GM23338 (cell line): ENCODE data around the gene NFAT5. TPM values are rescaled to one million over a fixed set of nuclear protein-coding genes. Genes with fewer than 3 reads are reported as not detected.

Experiments used
- ATAC-seq: fragments of 200-7000 bp; cut with Tn5 transposase; 3 replicates; pipeline ENCODE4 v1.9.1; 2020
- DNase-seq: peaks from one replicate; pipeline ENCODE4 v3.0.0-alpha.2; 2015; ENCODE audit warnings: low spot score
- H2AFZ ChIP-seq: fragments of 200-600 bp; sonication (generic); 2 replicates; pipeline ENCODE4 v1.8.0; 2016; ENCODE audit warnings: antibody characterized with exemption, mild to moderate bottlenecking, moderate library complexity
- H3F3A ChIP-seq: fragments of 200-600 bp; sonication (generic); replicated peaks from 2 replicates; pipeline ENCODE4 v1.8.0; 2017; ENCODE audit warnings: antibody characterized with exemption, mixed run types, low read depth
- H3K27ac ChIP-seq: fragments of 200-600 bp; sonication (generic); 2 replicates; pipeline ENCODE4 v1.6.1; 2016; ENCODE audit warnings: low read depth
- H3K27me3 ChIP-seq: fragments of 200-600 bp; sonication (generic); 2 replicates; pipeline ENCODE4 v1.8.0; 2016; ENCODE audit warnings: mild to moderate bottlenecking, mixed run types, moderate library complexity; ENCODE audit not compliant: insufficient read depth
- H3K36me3 ChIP-seq: fragments of 200-600 bp; sonication (generic); 2 replicates; pipeline ENCODE4 v1.8.0; 2016; ENCODE audit warnings: mild to moderate bottlenecking; ENCODE audit not compliant: insufficient read depth
- H3K4me1 ChIP-seq: fragments of 200-600 bp; sonication (generic); 2 replicates; pipeline ENCODE4 v1.8.0; 2016; ENCODE audit warnings: mild to moderate bottlenecking, moderate library complexity; ENCODE audit not compliant: insufficient read depth
- H3K4me2 ChIP-seq: fragments of 200-600 bp; sonication (generic); 2 replicates; pipeline ENCODE4 v1.7.1; 2017; ENCODE audit warnings: mixed run types
- H3K4me3 ChIP-seq: fragments of 200-600 bp; sonication (generic); 2 replicates; pipeline ENCODE4 v1.6.1; 2016; ENCODE audit warnings: mixed run types
- H3K79me2 ChIP-seq: fragments of 200-600 bp; sonication (generic); replicated peaks from 2 replicates; pipeline ENCODE4 v1.8.0; 2017; ENCODE audit warnings: mild to moderate bottlenecking; ENCODE audit not compliant: insufficient read depth
- H3K9me2 ChIP-seq: fragments of 200-600 bp; sonication (generic); 2 replicates; pipeline ENCODE4 v1.8.0; 2017; ENCODE audit not compliant: insufficient read depth
- H4K20me1 ChIP-seq: fragments of 200-600 bp; sonication (generic); replicated peaks from 2 replicates; pipeline ENCODE4 v1.8.0; 2017; ENCODE audit warnings: mild to moderate bottlenecking; ENCODE audit not compliant: insufficient read depth
- H3K27ac Mint-ChIP-seq: 2 replicates; pipeline ENCODE4 v1.8.0; 2020; ENCODE audit warnings: inconsistent platforms, mild to moderate bottlenecking, moderate library complexity, mixed read lengths
- H3K27me3 Mint-ChIP-seq: 3 replicates; pipeline ENCODE4 v1.8.0; 2022; ENCODE audit warnings: low read depth, mild to moderate bottlenecking, moderate library complexity, mixed read lengths, inconsistent platforms; ENCODE audit not compliant: insufficient read depth, poor library complexity
- H3K36me3 Mint-ChIP-seq: 3 replicates; pipeline ENCODE4 v1.8.0; 2021; ENCODE audit warnings: low read depth, mild to moderate bottlenecking, inconsistent platforms, moderate library complexity, mixed read lengths
- H3K4me1 Mint-ChIP-seq: 3 replicates; pipeline ENCODE4 v1.8.0; 2020; ENCODE audit warnings: mild to moderate bottlenecking, inconsistent platforms, mixed read lengths
- H3K4me3 Mint-ChIP-seq: 3 replicates; pipeline ENCODE4 v1.8.0; 2021; ENCODE audit warnings: moderate library complexity, mild to moderate bottlenecking, inconsistent platforms, mixed read lengths
- H3K9me3 Mint-ChIP-seq: 3 replicates; pipeline ENCODE4 v1.8.0; 2020; ENCODE audit warnings: moderate library complexity, mild to moderate bottlenecking, inconsistent platforms, mixed read lengths
- CREB1 ChIP-seq: fragments of 250-450 bp; sonication (Bioruptor Pico); IDR thresholded peaks from 2 replicates; pipeline ENCODE4 v1.5.0; 2020; ENCODE audit warnings: low read depth, mild to moderate bottlenecking, moderate library complexity
- EZH2 ChIP-seq: fragments of 200-600 bp; sonication (generic); IDR thresholded peaks from one replicate; pipeline ENCODE4 v1.8.0; 2017; ENCODE audit warnings: antibody characterized with exemption, mild to moderate bottlenecking, low read depth; ENCODE audit not compliant: unreplicated experiment
- EZH2phosphoT487 ChIP-seq: fragments of 200-600 bp; sonication (generic); IDR thresholded peaks from one replicate; pipeline ENCODE4 v1.8.1; 2018; ENCODE audit warnings: antibody characterized with exemption; ENCODE audit not compliant: unreplicated experiment
- JUNB ChIP-seq: IDR thresholded peaks from one replicate; pipeline ENCODE4 v1.6.1; 2016; ENCODE audit warnings: antibody characterized with exemption; ENCODE audit not compliant: unreplicated experiment
- NANOG ChIP-seq: IDR thresholded peaks from 2 replicates; pipeline ENCODE4 v1.6.1; 2016; ENCODE audit warnings: antibody characterized with exemption, borderline replicate concordance
- POLR2AphosphoS5 ChIP-seq: IDR thresholded peaks from 2 replicates; pipeline ENCODE4 v1.6.1; 2016; ENCODE audit warnings: antibody characterized with exemption, low read depth
- STAT1 ChIP-seq: IDR thresholded peaks from one replicate; pipeline ENCODE4 v1.6.1; 2016; ENCODE audit warnings: antibody characterized with exemption; ENCODE audit not compliant: unreplicated experiment
- ZNF114 ChIP-seq: fragments of 250-450 bp; sonication (Bioruptor Pico); IDR thresholded peaks from 2 replicates; pipeline ENCODE4 v1.5.0; 2020; ENCODE audit warnings: mild to moderate bottlenecking, moderate library complexity
- ZNF331 ChIP-seq: fragments of 250-450 bp; sonication (Bioruptor Pico); IDR thresholded peaks from 2 replicates; pipeline ENCODE4 v1.5.0; 2020; ENCODE audit warnings: low read depth, mild to moderate bottlenecking, moderate library complexity
- ZNF462 ChIP-seq: fragments of 250-450 bp; sonication (Bioruptor Pico); IDR thresholded peaks from 2 replicates; pipeline ENCODE4 v1.5.0; 2020; ENCODE audit warnings: mild to moderate bottlenecking, moderate library complexity
- polyA plus RNA-seq: library from polyadenylated mRNA; unstranded; fragments of >200 nt; fragmentation: Nextera tagmentation; extraction: Ambion mirVana; gene quantifications from 2 replicates; pipeline ENCODE4 v1.2.1, GENCODE V29; 2016
- total RNA-seq: library from RNA; depleted of rRNA; stranded (reverse); fragments of >200 nt; shearing (Covaris generic); gene quantifications from 2 replicates; pipeline ENCODE4 v1.2.3, GENCODE V29; 2014
- TF ChIP-seq, protein P1 (sequence below), 2 experiments: fragments of 200-600 bp in 1 of 2; sonication (generic) in 1 of 2; conservative IDR thresholded peaks; 2 replicates each; pipeline versions ENCODE4 v1.5.1 to v1.6.1; 2016 to 2017; ENCODE audit warnings: antibody characterized with exemption in 2 of 2, low read depth in 2 of 2, mild to moderate bottlenecking in 2 of 2, moderate library complexity in 1 of 2
- TF ChIP-seq, protein P2 (sequence below): IDR thresholded peaks from one replicate; pipeline ENCODE4 v1.6.1; 2018; ENCODE audit warnings: antibody characterized with exemption; ENCODE audit not compliant: unreplicated experiment
- TF ChIP-seq, protein P3 (sequence below): IDR thresholded peaks from 2 replicates; pipeline ENCODE4 v1.6.1; 2016; ENCODE audit warnings: antibody characterized with exemption

Gene NFAT5
- total and polyA plus RNA-seq, 2 experiments from 2014 or later: 10.6 to 27.0 TPM

GRCh38 chr16:69537706-69538080 is 28.1 kb upstream of the NFAT5 start:
- no peak overlapping the region for H3K4me3 Mint-ChIP-seq
- Histone ChIP-seq H4K20me1 (no peaks in the 10 kb centered on the region), H3F3A (no peaks in the 10 kb centered on the region), H3K4me1 (no peaks in the 10 kb centered on the region), H3K79me2 (no peaks in the 10 kb centered on the region), H3K27ac (no peak overlapping the region), H2AFZ (peak overlapping the region; percentile 60; the same call in 1 of the 2 replicates), H3K36me3 (no peaks in the 10 kb centered on the region), H3K4me2 (no peak overlapping the region), H3K4me3 (no peak overlapping the region), H3K27me3 (no peaks in the 10 kb centered on the region), H3K9me2 (no peaks in the 10 kb centered on the region)
- no peaks in the 10 kb centered on the region for H3K9me3 Mint-ChIP-seq
- H3K27ac Mint-ChIP-seq: no peak overlapping the region
- H3K36me3 Mint-ChIP-seq: no peaks in the 10 kb centered on the region
- H3K4me1 Mint-ChIP-seq: peaks cover 9% of the 10 kb centered on the region
- DNase-seq: no peak
- no peaks in the 10 kb centered on the region for H3K27me3 Mint-ChIP-seq
- no peak for ATAC-seq
- TF ChIP-seq STAT1 (no peak), ZNF462 (CRISPR knock-in tag) (no peak), JUNB (no peak), EZH2phosphoT487 (no peak), POLR2AphosphoS5 (no peak), EZH2 (no peak), CREB1 (CRISPR knock-in tag) (no peak), ZNF114 (CRISPR knock-in tag) (no peak), ZNF331 (CRISPR knock-in tag) (no peak), NANOG (no peak)
- TF ChIP-seq, protein P1, sequence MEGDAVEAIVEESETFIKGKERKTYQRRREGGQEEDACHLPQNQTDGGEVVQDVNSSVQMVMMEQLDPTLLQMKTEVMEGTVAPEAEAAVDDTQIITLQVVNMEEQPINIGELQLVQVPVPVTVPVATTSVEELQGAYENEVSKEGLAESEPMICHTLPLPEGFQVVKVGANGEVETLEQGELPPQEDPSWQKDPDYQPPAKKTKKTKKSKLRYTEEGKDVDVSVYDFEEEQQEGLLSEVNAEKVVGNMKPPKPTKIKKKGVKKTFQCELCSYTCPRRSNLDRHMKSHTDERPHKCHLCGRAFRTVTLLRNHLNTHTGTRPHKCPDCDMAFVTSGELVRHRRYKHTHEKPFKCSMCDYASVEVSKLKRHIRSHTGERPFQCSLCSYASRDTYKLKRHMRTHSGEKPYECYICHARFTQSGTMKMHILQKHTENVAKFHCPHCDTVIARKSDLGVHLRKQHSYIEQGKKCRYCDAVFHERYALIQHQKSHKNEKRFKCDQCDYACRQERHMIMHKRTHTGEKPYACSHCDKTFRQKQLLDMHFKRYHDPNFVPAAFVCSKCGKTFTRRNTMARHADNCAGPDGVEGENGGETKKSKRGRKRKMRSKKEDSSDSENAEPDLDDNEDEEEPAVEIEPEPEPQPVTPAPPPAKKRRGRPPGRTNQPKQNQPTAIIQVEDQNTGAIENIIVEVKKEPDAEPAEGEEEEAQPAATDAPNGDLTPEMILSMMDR (conservative IDR thresholded peaks at IDR 0.05; ENCODE audit: low read depth in 2 of 2): no peak
- TF ChIP-seq, protein P2, sequence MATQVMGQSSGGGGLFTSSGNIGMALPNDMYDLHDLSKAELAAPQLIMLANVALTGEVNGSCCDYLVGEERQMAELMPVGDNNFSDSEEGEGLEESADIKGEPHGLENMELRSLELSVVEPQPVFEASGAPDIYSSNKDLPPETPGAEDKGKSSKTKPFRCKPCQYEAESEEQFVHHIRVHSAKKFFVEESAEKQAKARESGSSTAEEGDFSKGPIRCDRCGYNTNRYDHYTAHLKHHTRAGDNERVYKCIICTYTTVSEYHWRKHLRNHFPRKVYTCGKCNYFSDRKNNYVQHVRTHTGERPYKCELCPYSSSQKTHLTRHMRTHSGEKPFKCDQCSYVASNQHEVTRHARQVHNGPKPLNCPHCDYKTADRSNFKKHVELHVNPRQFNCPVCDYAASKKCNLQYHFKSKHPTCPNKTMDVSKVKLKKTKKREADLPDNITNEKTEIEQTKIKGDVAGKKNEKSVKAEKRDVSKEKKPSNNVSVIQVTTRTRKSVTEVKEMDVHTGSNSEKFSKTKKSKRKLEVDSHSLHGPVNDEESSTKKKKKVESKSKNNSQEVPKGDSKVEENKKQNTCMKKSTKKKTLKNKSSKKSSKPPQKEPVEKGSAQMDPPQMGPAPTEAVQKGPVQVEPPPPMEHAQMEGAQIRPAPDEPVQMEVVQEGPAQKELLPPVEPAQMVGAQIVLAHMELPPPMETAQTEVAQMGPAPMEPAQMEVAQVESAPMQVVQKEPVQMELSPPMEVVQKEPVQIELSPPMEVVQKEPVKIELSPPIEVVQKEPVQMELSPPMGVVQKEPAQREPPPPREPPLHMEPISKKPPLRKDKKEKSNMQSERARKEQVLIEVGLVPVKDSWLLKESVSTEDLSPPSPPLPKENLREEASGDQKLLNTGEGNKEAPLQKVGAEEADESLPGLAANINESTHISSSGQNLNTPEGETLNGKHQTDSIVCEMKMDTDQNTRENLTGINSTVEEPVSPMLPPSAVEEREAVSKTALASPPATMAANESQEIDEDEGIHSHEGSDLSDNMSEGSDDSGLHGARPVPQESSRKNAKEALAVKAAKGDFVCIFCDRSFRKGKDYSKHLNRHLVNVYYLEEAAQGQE: no peak
- TF ChIP-seq, protein P3, sequence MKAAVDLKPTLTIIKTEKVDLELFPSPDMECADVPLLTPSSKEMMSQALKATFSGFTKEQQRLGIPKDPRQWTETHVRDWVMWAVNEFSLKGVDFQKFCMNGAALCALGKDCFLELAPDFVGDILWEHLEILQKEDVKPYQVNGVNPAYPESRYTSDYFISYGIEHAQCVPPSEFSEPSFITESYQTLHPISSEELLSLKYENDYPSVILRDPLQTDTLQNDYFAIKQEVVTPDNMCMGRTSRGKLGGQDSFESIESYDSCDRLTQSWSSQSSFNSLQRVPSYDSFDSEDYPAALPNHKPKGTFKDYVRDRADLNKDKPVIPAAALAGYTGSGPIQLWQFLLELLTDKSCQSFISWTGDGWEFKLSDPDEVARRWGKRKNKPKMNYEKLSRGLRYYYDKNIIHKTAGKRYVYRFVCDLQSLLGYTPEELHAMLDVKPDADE: no peak
